ENCODE data around the gene CSNK2A1. TPM values are rescaled to one million over a fixed set of nuclear protein-coding genes. Genes with fewer than 3 reads are reported as not detected.
"Not testable (repeated sequence)": the region's sequence is repeated elsewhere in the genome, so short reads cannot be mapped to it uniquely, and the experiment has no call there.

The CSNK2A1 gene
- total RNA-seq, 1 donor from 2014 or later: 84.8 TPM

DNA sequence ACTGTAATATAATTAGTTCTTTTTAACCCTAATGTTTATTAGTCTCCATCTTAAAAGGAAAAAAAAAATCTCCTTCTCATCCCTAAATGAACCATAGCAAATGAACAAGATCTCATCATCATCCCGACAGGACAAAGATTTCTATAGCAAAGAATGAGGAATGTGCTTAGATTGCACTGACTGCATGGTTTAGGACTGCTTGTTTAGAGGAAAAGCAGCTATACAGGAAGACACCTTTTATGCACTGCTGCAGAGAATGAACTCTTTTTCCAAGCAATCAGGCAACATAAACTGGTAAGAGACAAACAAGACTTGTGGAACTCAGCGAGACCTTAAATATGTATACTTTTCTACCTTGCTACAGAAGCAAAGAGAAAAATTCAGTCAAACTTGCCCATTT is 26.8 kb downstream of the CSNK2A1 start:
- TF ChIP-seq, protein P1, sequence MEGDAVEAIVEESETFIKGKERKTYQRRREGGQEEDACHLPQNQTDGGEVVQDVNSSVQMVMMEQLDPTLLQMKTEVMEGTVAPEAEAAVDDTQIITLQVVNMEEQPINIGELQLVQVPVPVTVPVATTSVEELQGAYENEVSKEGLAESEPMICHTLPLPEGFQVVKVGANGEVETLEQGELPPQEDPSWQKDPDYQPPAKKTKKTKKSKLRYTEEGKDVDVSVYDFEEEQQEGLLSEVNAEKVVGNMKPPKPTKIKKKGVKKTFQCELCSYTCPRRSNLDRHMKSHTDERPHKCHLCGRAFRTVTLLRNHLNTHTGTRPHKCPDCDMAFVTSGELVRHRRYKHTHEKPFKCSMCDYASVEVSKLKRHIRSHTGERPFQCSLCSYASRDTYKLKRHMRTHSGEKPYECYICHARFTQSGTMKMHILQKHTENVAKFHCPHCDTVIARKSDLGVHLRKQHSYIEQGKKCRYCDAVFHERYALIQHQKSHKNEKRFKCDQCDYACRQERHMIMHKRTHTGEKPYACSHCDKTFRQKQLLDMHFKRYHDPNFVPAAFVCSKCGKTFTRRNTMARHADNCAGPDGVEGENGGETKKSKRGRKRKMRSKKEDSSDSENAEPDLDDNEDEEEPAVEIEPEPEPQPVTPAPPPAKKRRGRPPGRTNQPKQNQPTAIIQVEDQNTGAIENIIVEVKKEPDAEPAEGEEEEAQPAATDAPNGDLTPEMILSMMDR (IDR thresholded peaks at IDR 0.05): no peak
- no peaks in the 10 kb centered on the region for H3K36me3 ChIP-seq
- ATAC-seq: no peak
- H3K9me3 ChIP-seq: peaks cover 13% of the 10 kb centered on the region
- no peak overlapping the region for H3K4me3 ChIP-seq
- H3K4me1 ChIP-seq: peaks cover 20% of the 10 kb centered on the region
- no peak for DNase-seq
- no peak overlapping the region for H3K27ac ChIP-seq
- intact Hi-C loops (cut with DNase I): no loop called here
- H3K27me3 ChIP-seq: no peaks in the 10 kb centered on the region

DNA sequence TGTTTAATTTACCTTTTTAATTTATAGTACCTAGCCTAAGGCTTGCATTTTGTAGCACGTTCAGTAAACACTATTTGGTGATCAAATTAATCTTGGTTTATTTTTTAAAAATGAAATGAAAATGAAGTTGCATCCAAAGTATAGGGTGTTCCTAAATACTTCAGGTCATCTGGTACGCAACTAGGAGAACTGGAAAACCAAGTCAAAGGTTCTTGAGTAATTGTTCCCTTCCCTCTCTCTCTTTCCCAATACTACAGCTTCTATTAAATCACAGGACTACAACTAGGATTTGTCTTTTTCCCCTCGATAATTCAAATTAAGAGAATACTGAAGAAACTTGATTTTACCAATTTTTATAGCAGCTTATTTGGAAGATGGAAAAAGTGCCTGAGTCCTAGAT is 27.9 kb downstream of the CSNK2A1 start:
- ATAC-seq (no peak), DNase-seq (no peak)
- no peak overlapping the region for H3K27ac ChIP-seq
- peaks cover 20% of the 10 kb centered on the region for H3K4me1 ChIP-seq
- no peaks in the 10 kb centered on the region for H3K27me3 ChIP-seq
- H3K36me3 ChIP-seq: no peaks in the 10 kb centered on the region
- TF ChIP-seq, protein P1 (IDR thresholded peaks at IDR 0.05): no peak
- intact Hi-C loops (cut with DNase I): no loop called here
- no peak overlapping the region for H3K4me3 ChIP-seq
- peaks cover 13% of the 10 kb centered on the region for H3K9me3 ChIP-seq

DNA sequence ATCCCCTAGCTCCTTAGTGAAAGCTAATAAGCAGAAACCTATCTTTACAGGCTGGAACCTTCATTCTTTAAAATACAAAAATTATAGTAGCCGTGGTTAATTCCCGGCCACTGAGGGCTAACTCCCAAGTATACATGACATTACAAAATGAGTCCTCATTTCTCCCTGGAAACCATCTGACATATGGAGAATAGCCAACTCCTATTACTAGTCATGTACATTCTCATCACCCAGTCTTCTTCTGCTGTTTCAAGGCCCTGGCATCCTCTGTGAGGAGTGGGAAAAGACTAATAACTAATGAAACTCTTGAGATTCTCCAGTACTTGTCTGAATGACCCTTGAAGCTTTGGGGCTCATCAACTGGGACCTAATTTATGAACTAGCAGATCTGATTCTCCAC is 30.2 kb downstream of the CSNK2A1 start:
- Histone ChIP-seq H3K9me3 (no peaks in the 10 kb centered on the region), H3K36me3 (no peaks in the 10 kb centered on the region), H3K4me1 (peaks cover 26% of the 10 kb centered on the region), H3K4me3 (no peak overlapping the region), H3K27ac (no peak overlapping the region), H3K27me3 (no peaks in the 10 kb centered on the region)
- ATAC-seq: no peak
- TF ChIP-seq, protein P1 (IDR thresholded peaks at IDR 0.05): no peak
- intact Hi-C loops (cut with DNase I): no loop called here
- no peak for DNase-seq

DNA sequence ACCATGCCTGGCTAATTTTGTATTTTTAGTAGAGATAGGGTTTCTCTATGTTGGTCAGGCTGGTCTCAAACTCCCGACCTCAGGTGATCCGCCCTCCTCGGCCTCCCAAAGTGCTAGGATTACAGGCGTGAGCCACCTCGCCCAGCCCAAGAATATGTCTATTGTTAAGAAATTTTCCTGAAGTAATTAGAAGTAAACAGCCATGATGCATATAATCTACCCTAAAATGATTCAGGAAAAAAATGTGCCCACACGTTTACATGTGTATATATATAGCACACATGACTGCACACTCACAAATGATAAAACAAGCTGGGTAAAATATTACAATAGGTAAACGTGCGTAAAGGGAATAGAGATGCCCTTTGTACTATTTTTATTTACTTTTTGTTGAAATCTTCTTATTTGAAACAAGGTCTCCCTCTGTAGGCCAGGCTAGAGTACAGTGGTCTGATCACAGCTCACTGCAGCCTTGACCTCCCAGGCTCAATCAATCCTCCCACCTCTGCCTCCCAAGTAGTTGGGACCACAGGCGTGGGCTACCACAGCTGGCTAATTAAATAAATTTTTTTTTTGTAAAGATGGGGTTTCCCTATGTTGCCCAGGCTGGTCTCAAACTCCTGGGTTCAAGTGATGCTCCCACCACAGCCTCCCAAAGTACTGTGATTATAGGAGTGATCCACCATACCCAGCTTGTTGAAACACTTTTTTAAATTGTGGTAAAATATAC is 33.1 kb downstream of the CSNK2A1 start:
- ATAC-seq; H3K9me3 ChIP-seq; H3K4me3 ChIP-seq; intact Hi-C loops (cut with DNase I); H3K27ac ChIP-seq; H3K27me3 ChIP-seq; DNase-seq: not testable (repeated sequence)
- H3K36me3 ChIP-seq: peaks cover 23% of the 10 kb centered on the region
- peaks cover 15% of the 10 kb centered on the region for H3K4me1 ChIP-seq

DNA sequence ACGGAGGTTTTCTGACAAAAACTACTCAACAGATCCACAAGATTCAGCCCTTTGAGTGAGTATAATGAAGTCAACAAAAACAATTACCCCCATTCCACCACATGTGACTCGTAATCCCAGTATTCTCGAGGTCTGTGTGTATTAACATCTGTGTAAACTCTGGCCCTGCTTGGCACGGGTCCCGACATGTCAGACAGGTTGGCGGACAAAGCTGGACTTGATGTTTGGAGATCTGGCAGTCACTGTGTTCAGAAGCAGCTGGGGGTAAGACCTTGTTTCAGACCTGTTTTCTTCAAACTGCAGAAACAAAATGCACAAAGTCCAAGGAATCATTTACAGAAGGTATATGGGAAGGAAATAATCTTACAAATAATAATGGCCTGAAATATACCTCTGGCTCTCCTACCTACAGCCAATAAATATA is 35.2 kb downstream of the CSNK2A1 start:
- H3K27ac ChIP-seq; H3K9me3 ChIP-seq; H3K27me3 ChIP-seq; intact Hi-C loops (cut with DNase I); H3K4me3 ChIP-seq; DNase-seq; ATAC-seq: not testable (repeated sequence)
- H3K4me1 ChIP-seq: peaks cover 12% of the 10 kb centered on the region
- H3K36me3 ChIP-seq: peaks cover 40% of the 10 kb centered on the region

DNA sequence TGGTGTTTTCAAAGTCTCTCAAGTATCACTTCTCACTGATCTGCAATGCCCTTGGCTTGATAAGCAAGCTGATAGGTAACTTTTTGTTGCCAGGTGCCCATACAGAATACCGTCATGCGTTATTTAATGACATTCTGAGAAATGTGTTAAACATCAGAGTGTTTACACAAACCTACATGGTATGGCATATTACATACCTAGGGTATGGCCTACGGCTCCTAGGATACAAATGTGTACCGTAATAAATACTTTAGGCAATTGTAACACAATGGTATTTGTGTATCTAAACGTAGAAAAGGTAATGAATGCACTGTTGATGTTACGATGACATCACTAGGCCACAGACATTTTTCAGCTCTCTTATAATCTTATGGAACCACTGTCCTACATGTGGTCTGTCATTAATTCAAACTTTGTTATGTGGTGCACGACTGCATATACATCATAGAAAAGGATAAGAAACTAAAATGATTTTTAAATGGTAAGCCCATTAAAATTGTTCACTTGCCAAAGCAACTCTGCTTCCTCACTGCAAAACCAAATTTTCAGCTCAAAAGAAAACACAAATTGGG is 35.7 kb downstream of the CSNK2A1 start:
- Histone ChIP-seq H3K9me3 (no peaks in the 10 kb centered on the region), H3K4me1 (peaks cover 7% of the 10 kb centered on the region), H3K4me3 (no peak overlapping the region), H3K27me3 (no peaks in the 10 kb centered on the region), H3K36me3 (peaks cover 46% of the 10 kb centered on the region), H3K27ac (no peak overlapping the region)
- TF ChIP-seq, protein P1 (IDR thresholded peaks at IDR 0.05): no peak
- ATAC-seq (no peak), DNase-seq (no peak)
- intact Hi-C loops (cut with DNase I): no loop called here
